Calu3 (cell line): Measurements from ENCODE around the gene RILPL2. TPM values are rescaled to one million over a fixed set of nuclear protein-coding genes. Genes with fewer than 3 reads are reported as not detected.
"Not testable (repeated sequence)": the region's sequence is repeated elsewhere in the genome, so short reads cannot be mapped to it uniquely, and the experiment has no call there.

Experiments
- Bru-seq: library from RNA; stranded (reverse); fragments of 400-500 nt; gene quantifications from one replicate; lab custom pipeline; 2021; lab: Mats Ljungman, UMichigan
- BruChase-seq, 2 experiments: library from RNA; stranded (reverse); fragments of 400-500 nt; gene quantifications; one replicate each; lab custom pipeline; 2021; lab: Mats Ljungman, UMichigan
- BruUV-seq: library from RNA; stranded (reverse); fragments of 400-500 nt; replicated peaks from 2 replicates; lab custom pipeline; 2021; lab: Mats Ljungman, UMichigan
- CTCF ChIA-PET: fragments of 300-600 bp; sonication (Branson Sonifier 250); formaldehyde crosslinking; loops from one replicate; lab custom pipeline; 2022; ENCODE audit warnings: antibody characterized with exemption; lab: Charles Lee
- DNase-seq: peaks from one replicate; pipeline ENCODE4 v3.0.0; 2022
- H3K27ac Mint-ChIP-seq: one replicate; pipeline ENCODE4 v1.8.0; 2022; ENCODE audit warnings: mixed read lengths; ENCODE audit not compliant: unreplicated experiment
- H3K27me3 Mint-ChIP-seq: one replicate; pipeline ENCODE4 v1.8.0; 2022; ENCODE audit warnings: mixed read lengths; ENCODE audit not compliant: unreplicated experiment
- H3K36me3 Mint-ChIP-seq: one replicate; pipeline ENCODE4 v1.8.0; 2022; ENCODE audit warnings: mild to moderate bottlenecking, moderate library complexity, mixed read lengths; ENCODE audit not compliant: insufficient read depth, unreplicated experiment
- H3K4me1 Mint-ChIP-seq: one replicate; pipeline ENCODE4 v1.8.0; 2022; ENCODE audit warnings: mild to moderate bottlenecking, low read depth, mixed read lengths; ENCODE audit not compliant: unreplicated experiment
- H3K4me3 Mint-ChIP-seq: one replicate; pipeline ENCODE4 v1.8.0; 2022; ENCODE audit warnings: mild to moderate bottlenecking, low read depth, moderate library complexity, mixed read lengths; ENCODE audit not compliant: unreplicated experiment
- H3K9me3 Mint-ChIP-seq: one replicate; pipeline ENCODE4 v1.8.0; 2022; ENCODE audit warnings: low read depth, mixed read lengths; ENCODE audit not compliant: unreplicated experiment
- intact Hi-C: fragments of 100-400 bp; cut with micrococcal nuclease; formaldehyde crosslinking; loops from one replicate; pipeline ENCODE4 v1.10.0; 2022; ENCODE audit not compliant: unreplicated experiment
- long read RNA-seq: library from polyadenylated mRNA; stranded (forward); transcript quantifications from one replicate; pipeline ENCODE4 v2.0.0, GENCODE V29; 2022
- total RNA-seq: library from RNA; stranded (reverse); gene quantifications from 2 replicates; pipeline ENCODE4 v1.2.3, GENCODE V29; 2022
- TF ChIP-seq, protein P1 (sequence below): fragments of 200-600 bp; IDR thresholded peaks from one replicate; pipeline ENCODE4 v1.8.0; 2022; ENCODE audit warnings: antibody characterized with exemption; ENCODE audit not compliant: unreplicated experiment

Gene RILPL2, protein sequence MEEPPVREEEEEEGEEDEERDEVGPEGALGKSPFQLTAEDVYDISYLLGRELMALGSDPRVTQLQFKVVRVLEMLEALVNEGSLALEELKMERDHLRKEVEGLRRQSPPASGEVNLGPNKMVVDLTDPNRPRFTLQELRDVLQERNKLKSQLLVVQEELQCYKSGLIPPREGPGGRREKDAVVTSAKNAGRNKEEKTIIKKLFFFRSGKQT
- total RNA-seq (2.4 and 2.8 TPM in 2 replicates), Bru-seq, nascent RNA (percentile 41 among the genes with signal in this experiment), BruChase-seq, experiment 1, labeled RNA remaining after a 6-hour chase (percentile 53 among the genes with signal in this experiment), BruChase-seq, experiment 2, labeled RNA remaining after a 2-hour chase (percentile 45 among the genes with signal in this experiment)
- long read RNA-seq, full-length matches to known transcripts = 5 of 9 reads
- long read RNA-seq, partial matches to known transcripts = 1 of 9 reads
- long read RNA-seq, other reads (novel, unspliced or antisense) = 3 of 9 reads

DNA sequence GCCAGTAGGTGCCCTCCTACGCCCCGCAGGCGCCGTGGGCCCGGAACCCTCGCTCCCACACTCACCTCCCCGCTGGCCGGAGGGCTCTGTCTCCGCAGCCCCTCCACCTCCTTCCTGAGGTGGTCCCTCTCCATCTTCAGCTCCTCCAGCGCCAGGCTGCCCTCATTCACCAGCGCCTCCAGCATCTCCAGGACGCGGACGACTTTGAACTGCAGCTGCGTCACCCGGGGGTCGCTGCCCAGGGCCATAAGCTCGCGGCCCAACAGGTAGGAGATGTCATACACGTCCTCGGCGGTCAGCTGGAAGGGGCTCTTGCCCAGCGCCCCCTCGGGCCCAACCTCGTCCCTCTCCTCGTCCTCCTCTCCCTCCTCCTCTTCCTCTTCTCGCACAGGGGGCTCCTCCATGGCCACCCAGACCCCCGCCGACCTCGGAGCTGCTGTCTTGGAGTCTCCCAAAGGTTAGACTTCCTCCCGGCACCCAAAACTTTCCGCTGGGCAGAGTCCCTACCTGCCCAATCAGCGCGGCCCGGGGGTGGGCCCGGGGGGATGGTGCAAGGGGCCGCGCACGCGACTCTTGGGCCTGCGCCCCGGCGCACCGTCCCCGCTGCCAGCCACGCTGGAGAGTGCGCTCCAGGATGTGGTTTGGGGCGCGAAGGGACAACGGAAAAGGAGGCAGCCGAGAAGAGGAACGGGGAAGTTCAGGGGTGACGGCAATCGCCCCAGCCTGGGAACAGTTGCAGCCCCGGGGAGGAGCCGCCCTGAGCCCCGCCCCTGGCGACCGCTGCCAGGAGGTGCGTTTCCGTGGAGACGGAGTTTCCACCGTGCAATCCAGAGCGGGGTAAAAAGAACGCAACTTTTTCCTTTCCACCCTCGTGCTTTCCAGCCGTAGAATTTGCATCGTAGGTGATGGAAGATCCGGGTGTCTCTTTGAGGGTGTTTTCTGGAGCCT lies at the start of gene RILPL2:
Gene RILPL2, minus strand, starts transcription at position 668 of the 948 bp plus-strand sequence. Its CDS starts 264 bp downstream, at position 404.
- TF ChIP-seq, protein P1, sequence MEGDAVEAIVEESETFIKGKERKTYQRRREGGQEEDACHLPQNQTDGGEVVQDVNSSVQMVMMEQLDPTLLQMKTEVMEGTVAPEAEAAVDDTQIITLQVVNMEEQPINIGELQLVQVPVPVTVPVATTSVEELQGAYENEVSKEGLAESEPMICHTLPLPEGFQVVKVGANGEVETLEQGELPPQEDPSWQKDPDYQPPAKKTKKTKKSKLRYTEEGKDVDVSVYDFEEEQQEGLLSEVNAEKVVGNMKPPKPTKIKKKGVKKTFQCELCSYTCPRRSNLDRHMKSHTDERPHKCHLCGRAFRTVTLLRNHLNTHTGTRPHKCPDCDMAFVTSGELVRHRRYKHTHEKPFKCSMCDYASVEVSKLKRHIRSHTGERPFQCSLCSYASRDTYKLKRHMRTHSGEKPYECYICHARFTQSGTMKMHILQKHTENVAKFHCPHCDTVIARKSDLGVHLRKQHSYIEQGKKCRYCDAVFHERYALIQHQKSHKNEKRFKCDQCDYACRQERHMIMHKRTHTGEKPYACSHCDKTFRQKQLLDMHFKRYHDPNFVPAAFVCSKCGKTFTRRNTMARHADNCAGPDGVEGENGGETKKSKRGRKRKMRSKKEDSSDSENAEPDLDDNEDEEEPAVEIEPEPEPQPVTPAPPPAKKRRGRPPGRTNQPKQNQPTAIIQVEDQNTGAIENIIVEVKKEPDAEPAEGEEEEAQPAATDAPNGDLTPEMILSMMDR = no peak
- peak within 1 kb of the TSS; percentile 90 for H3K4me3 Mint-ChIP-seq
- intact Hi-C loops = no loop called here
- BruUV-seq = no TSS peak
- H3K9me3 Mint-ChIP-seq = no peaks in the 10 kb centered on the region
- H3K27me3 Mint-ChIP-seq = no peaks in the 10 kb centered on the region
- CTCF ChIA-PET = interaction anchor here (0.5 kb wide), 1 partner anchor 16 kb away, joined by 6 read pairs; no protein-coding TSS in a partner anchor
- H3K4me1 Mint-ChIP-seq = peaks cover 8% of the 10 kb centered on the region
- DNase-seq = peak; percentile 93
- H3K27ac Mint-ChIP-seq = peak within 1 kb of the TSS; percentile 66
- H3K36me3 Mint-ChIP-seq = peaks cover 20% of the 10 kb centered on the region

DNA sequence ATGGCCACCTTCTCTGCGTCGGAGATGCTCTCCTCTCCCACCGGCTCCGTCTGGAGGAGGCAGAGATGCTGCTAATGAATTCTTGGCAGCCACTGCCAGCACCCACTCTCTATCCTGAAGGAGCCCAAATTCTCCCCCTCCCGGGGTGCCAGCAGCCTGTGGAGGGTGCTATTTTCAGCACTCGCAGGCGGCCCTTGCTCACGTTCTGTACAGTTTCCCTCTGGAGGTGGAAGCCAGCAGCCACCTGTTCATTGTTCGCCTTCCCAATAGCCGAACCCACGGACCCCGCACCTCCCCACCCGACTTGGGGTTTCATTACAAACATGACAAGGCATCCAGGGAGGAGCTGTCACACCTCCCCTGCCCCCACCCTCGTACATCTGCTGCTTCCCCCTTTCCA lies 49.3 kb upstream of the RILPL2 start:
- intact Hi-C loops = no loop called here
- BruUV-seq = no TSS peak
- CTCF ChIA-PET = interaction anchor here (0.6 kb wide), 1 partner anchor 22 kb away, joined by 4 read pairs; no protein-coding TSS in a partner anchor
- TF ChIP-seq, protein P1 = no peak
- no peaks in the 10 kb centered on the region for H3K4me1 Mint-ChIP-seq
- no peak overlapping the region for H3K4me3 Mint-ChIP-seq
- H3K9me3 Mint-ChIP-seq = no peaks in the 10 kb centered on the region
- peaks cover 9% of the 10 kb centered on the region for H3K36me3 Mint-ChIP-seq
- no peak for DNase-seq
- H3K27ac Mint-ChIP-seq = no peak overlapping the region
- no peaks in the 10 kb centered on the region for H3K27me3 Mint-ChIP-seq

DNA sequence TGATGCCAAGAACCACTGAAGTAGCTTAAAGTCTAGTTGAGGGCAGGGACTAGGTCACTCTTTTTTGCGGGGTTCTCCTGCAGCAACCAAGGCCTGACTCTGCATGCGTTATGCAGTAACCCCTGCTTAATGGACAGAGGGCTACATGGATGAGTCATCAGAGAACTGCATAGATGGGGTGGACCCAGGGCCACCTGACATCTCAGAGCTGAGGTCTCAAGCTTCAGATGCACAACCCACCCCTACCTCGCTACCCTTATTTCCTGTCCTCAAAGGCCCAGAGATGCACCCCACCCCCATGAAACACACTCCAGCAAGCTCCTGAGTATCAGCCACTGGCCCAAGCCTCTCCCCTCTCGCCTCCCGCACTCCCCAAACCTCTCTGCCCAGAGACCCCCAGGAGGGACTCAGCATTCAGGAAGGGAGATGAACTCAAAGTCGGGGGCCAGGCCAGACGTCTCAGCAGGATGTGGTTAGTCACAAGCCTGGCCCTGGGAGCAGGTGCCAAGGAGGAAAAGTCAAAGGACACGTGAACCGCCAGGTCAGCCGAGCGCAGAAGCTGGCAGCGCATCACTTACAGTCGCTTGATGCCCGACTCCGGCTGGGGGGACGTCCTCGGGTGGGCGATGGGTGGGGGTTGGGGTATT lies 47.2 kb upstream of the RILPL2 start:
- CTCF ChIA-PET = interaction anchor here (0.6 kb wide), 1 partner anchor 32 kb away, joined by 7 read pairs; no protein-coding TSS in a partner anchor
- no peak for DNase-seq
- Mint-ChIP-seq H3K9me3 (no peaks in the 10 kb centered on the region), H3K4me1 (no peaks in the 10 kb centered on the region), H3K36me3 (peaks cover 6% of the 10 kb centered on the region), H3K4me3 (no peak overlapping the region), H3K27me3 (no peaks in the 10 kb centered on the region), H3K27ac (no peak overlapping the region)
- BruUV-seq = no TSS peak
- intact Hi-C loops = no loop called here
- TF ChIP-seq, protein P1 = no peak

DNA sequence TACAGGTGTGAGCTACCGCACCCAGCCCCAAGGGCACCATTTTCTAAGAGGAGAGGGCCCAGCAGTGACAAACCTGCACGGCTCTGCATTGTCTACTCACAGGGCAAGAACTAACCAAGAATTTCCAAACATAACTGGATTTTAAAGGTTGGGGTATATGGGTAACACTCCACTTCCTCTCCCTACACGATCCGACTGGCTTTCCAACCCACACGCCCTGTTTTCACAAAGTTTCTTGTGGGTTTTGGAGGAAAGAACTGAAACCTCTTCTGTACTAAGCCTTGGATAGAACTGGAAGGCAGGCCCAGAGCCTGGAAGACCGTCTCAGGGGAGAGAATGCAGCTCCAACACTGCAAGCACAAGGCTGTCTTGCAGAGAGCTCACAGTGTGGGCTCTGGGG lies 46.4 kb upstream of the RILPL2 start:
- Mint-ChIP-seq H3K27me3 (no peaks in the 10 kb centered on the region), H3K36me3 (peaks cover 12% of the 10 kb centered on the region), H3K4me3 (no peak overlapping the region), H3K9me3 (no peaks in the 10 kb centered on the region), H3K27ac (no peak overlapping the region), H3K4me1 (no peaks in the 10 kb centered on the region)
- TF ChIP-seq, protein P1 = no peak
- CTCF ChIA-PET = no interaction called here
- intact Hi-C loops = no loop called here
- no TSS peak for BruUV-seq
- no peak for DNase-seq

DNA sequence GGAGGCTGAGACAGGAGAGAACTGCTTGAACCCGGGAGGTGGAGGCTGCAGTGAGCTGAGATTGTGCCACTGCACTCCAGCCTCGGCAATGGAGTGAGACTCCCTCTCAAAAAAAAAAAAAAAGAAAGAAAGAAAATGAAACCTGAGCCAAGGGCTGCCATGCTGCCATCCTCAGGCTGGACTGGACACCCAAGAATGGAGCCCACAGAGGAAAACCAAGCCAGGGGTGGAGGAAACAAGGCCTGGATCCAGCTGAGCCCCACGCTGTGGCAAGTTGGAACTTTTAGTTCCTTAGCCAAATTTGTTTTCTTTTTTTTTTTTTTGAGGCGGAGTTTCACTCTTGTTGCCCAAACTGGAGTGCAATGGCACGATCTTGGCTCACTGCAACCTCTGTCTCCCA lies 44.8 kb upstream of the RILPL2 start:
- CTCF ChIA-PET, H3K4me3 Mint-ChIP-seq, H3K9me3 Mint-ChIP-seq, BruUV-seq, H3K4me1 Mint-ChIP-seq, DNase-seq, H3K27ac Mint-ChIP-seq, H3K27me3 Mint-ChIP-seq, intact Hi-C loops: not testable (repeated sequence)
- peaks cover 19% of the 10 kb centered on the region for H3K36me3 Mint-ChIP-seq
